OCI-LY7 (cell line): ENCODE data around the gene FRAT1. TPM values are rescaled to one million over a fixed set of nuclear protein-coding genes. Genes with fewer than 3 reads are reported as not detected.

ENCODE experiments used
- BruUV-seq: library from RNA; stranded (reverse); fragments of 400-500 nt; replicated peaks from 2 replicates; lab custom pipeline; 2021; lab: Mats Ljungman, UMichigan
- CTCF ChIA-PET: fragments of 300-600 bp; sonication (Branson Sonifier 250); formaldehyde crosslinking; loops from one replicate; lab custom pipeline; 2022; ENCODE audit warnings: antibody characterized with exemption; ENCODE audit not compliant: unreplicated experiment; lab: Charles Lee
- POLR2A ChIA-PET: fragments of 300-600 bp; sonication (Branson Sonifier 250); formaldehyde crosslinking; loops from one replicate; lab custom pipeline; 2022; ENCODE audit warnings: antibody characterized with exemption; lab: Charles Lee
- DNase-seq: peaks from one replicate; pipeline ENCODE4 v3.0.0-alpha.2; 2015; ENCODE audit warnings: low spot score
- H2AFZ ChIP-seq: fragments of 200-600 bp; sonication (generic), shearing (Covaris generic); 2 replicates; pipeline ENCODE4 v1.6.1; 2014; ENCODE audit warnings: mild to moderate bottlenecking, antibody characterized with exemption, low read length, moderate library complexity
- H3K27ac ChIP-seq: fragments of 200-600 bp; sonication (generic); 2 replicates; pipeline ENCODE4 v1.5.1; 2014; ENCODE audit warnings: mixed run types, low read depth, mild to moderate bottlenecking, moderate library complexity, low read length, inconsistent platforms; ENCODE audit not compliant: poor library complexity, severe bottlenecking
- H3K36me3 ChIP-seq: fragments of 200-600 bp; sonication (generic); 2 replicates; pipeline ENCODE4 v1.6.1; 2014; ENCODE audit warnings: mild to moderate bottlenecking, antibody characterized with exemption, low read length, moderate library complexity, mixed read lengths; ENCODE audit not compliant: insufficient read depth
- H3K4me1 ChIP-seq: fragments of 200-600 bp; sonication (generic); 2 replicates; pipeline ENCODE4 v1.5.1; 2014; ENCODE audit warnings: mild to moderate bottlenecking, low read length; ENCODE audit not compliant: insufficient read depth, poor library complexity, severe bottlenecking
- H3K4me2 ChIP-seq: fragments of 200-600 bp; sonication (generic); 2 replicates; pipeline ENCODE4 v1.6.1; 2014; ENCODE audit warnings: mild to moderate bottlenecking, low read length
- H3K4me3 ChIP-seq: fragments of 200-600 bp; sonication (generic); 2 replicates; pipeline ENCODE4 v1.5.1; 2014; ENCODE audit warnings: mild to moderate bottlenecking, low read depth, low read length; ENCODE audit not compliant: poor library complexity, severe bottlenecking
- H3K79me2 ChIP-seq: fragments of 200-600 bp; sonication (generic); 2 replicates; pipeline ENCODE4 v1.6.1; 2016; ENCODE audit warnings: low read depth, mild to moderate bottlenecking, low read length, moderate library complexity, mixed read lengths; ENCODE audit not compliant: insufficient read depth
- H3K9me2 ChIP-seq: fragments of 200-600 bp; sonication (generic); 2 replicates; pipeline ENCODE4 v1.6.1; 2016; ENCODE audit warnings: mild to moderate bottlenecking, low read length, mixed read lengths; ENCODE audit not compliant: insufficient read depth
- H3K9me3 ChIP-seq: fragments of 200-600 bp; sonication (generic); 2 replicates; pipeline ENCODE4 v1.6.1; 2014; ENCODE audit warnings: mild to moderate bottlenecking, mixed run types, low read length, mixed read lengths
- H4K20me1 ChIP-seq: fragments of 200-600 bp; sonication (generic); 2 replicates; pipeline ENCODE4 v1.6.1; 2014; ENCODE audit warnings: mild to moderate bottlenecking, antibody characterized with exemption, low read length, moderate library complexity, mixed read lengths; ENCODE audit not compliant: insufficient read depth
- CTCF ChIP-seq: fragments of 200-600 bp; sonication (generic); conservative IDR thresholded peaks from 2 replicates; pipeline ENCODE4 v1.5.1; 2014; ENCODE audit warnings: mild to moderate bottlenecking, antibody characterized with exemption, low read length, moderate library complexity, mixed read lengths
- EZH2phosphoT487 ChIP-seq: fragments of 200-600 bp; sonication (generic); IDR thresholded peaks from 2 replicates; pipeline ENCODE4 v1.6.1; 2018; ENCODE audit warnings: low read depth, borderline replicate concordance, mild to moderate bottlenecking, mixed run types, antibody characterized with exemption, low read length, moderate library complexity, mixed read lengths
- intact Hi-C: fragments of 100-400 bp; cut with micrococcal nuclease; formaldehyde crosslinking; loops from one replicate; pipeline ENCODE4 v1.10.0; 2022; ENCODE audit not compliant: unreplicated experiment
- total RNA-seq, 2 experiments: library from RNA; depleted of rRNA in 1 of 2; stranded (reverse); fragments of >200 nt in 1 of 2; shearing (Covaris generic) in 1 of 2; gene quantifications; 2 replicates each; pipeline ENCODE4 v1.2.3, GENCODE V29; 2014 to 2022

Gene FRAT1
- total RNA-seq, 2 experiments from 2014 or later = 7.0 to 12.2 TPM

DNA sequence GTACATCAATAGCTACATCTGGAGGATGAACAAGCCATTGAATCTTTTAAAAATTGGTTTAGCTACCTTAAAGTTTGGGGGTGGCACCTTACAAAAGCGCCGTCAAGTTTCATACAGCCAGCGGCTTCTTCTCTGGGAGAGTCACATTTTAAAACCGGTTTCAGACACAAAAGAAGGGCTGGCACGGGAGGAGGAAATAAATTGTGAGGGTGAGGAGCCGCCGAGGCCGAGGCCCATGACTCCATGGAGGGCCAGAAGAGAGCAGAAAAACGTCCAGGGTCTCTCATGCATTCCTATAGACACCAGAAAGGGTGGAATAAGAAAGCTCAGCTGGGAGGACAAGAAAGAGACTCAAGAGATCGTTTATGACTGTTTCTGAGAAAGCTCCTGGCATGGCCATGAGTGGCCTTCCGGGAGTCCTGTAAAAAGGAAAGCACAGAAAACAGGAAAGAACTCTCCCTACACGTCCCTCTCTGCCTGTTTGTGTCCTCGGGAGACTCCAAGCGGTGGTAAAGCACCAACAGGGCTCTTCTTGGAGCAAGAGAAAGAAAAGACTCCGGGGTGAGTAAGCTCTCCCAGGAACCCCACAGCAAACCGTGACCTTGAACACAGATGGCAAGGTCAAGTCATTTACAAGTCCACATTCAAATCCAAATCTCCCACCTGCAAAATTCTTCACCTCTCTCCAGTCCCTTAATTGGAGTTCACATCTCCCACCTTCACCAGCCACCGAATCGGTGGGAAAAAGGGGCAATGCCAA, 13.7 kb downstream of the FRAT1 start:
- Histone ChIP-seq H3K9me3 (no peaks in the 10 kb centered on the region), H3K4me1 (peaks cover 48% of the 10 kb centered on the region), H3K4me2 (peak overlapping the region; percentile 78), H3K4me3 (peak overlapping the region; percentile 76), H4K20me1 (no peaks in the 10 kb centered on the region), H3K27ac (no peak overlapping the region), H3K9me2 (no peaks in the 10 kb centered on the region), H3K36me3 (peaks cover 6% of the 10 kb centered on the region; the same call in 1 of the 2 replicates), H2AFZ (no peak overlapping the region), H3K79me2 (no peaks in the 10 kb centered on the region; the same call in 1 of the 2 replicates)
- CTCF ChIA-PET = interaction anchor here (0.8 to 0.9 kb wide), 3 partner anchors 11 to 55 kb away, joined by 3 read pairs; no protein-coding TSS in a partner anchor
- DNase-seq = no peak
- intact Hi-C loops = loop anchor here (2.0 to 5.0 kb wide), 2 partner anchors 54 to 70 kb away; partner anchors contain the start of gene RRP12
- TF ChIP-seq CTCF = no peak
- TF ChIP-seq EZH2phosphoT487 = no peak
- TSS peak; percentile 74 for BruUV-seq
- POLR2A ChIA-PET = interaction anchor here (0.5 to 1.5 kb wide), 7 partner anchors 9 to 146 kb away, joined by 3 to 6 read pairs (median 3); partner anchors contain the start of genes FRAT1 and RRP12

- ChIA-PET POLR2A (interaction anchor here (0.5 to 1.5 kb wide), 7 partner anchors 8 to 145 kb away, joined by 3 to 4 read pairs (median 3); partner anchors contain the start of gene FRAT1), CTCF (interaction anchor here (0.6 to 0.9 kb wide), 4 partner anchors 12 to 56 kb away, joined by 3 read pairs; no protein-coding TSS in a partner anchor)
- Histone ChIP-seq H2AFZ (peak overlapping the region; percentile 35; the same call in 1 of the 2 replicates), H3K27ac (no peak overlapping the region), H3K9me2 (no peaks in the 10 kb centered on the region), H3K4me1 (peaks cover 48% of the 10 kb centered on the region), H3K9me3 (no peaks in the 10 kb centered on the region), H3K79me2 (no peaks in the 10 kb centered on the region; the same call in 1 of the 2 replicates), H4K20me1 (no peaks in the 10 kb centered on the region), H3K36me3 (peaks cover 6% of the 10 kb centered on the region; the same call in 1 of the 2 replicates), H3K4me2 (peak overlapping the region; percentile 78), H3K4me3 (peak overlapping the region; percentile 76)
- BruUV-seq = no TSS peak
- DNase-seq = peak; percentile 28
- intact Hi-C loops = loop anchor here (2.0 to 5.0 kb wide), 2 partner anchors 54 to 69 kb away; partner anchors contain the start of gene RRP12
- TF ChIP-seq CTCF (peak; percentile 64), EZH2phosphoT487 (no peak)
Measured at GRCh38 chr10:97333351-97333600, 14.2 kb downstream of the FRAT1 start.
